Measurements from ENCODE around the gene RCOR2.

DNA sequence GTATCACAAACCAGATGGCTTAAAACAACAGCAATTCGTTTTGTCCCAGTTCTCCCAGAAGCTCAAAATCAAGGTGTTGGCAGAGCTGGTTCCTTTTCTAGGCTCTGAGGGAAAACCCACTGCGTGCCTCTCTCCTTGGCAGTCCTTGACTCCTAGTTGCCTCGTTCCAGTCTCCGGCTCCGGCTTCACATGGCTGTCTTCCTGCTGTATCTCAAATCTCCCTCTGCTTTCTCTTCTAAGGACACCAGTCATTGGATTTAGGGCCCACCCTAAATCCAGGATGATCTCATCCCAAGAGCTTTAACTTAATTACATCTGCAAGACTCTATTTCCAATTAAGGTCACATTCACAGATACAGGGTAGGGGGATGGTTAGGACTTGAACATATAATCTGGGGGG, 12.7 kb upstream of the RCOR2 start:
- no peak for TF ChIP-seq POLR2AphosphoS5 (IDR thresholded peaks at IDR 0.05)
- TF ChIP-seq, protein P1, sequence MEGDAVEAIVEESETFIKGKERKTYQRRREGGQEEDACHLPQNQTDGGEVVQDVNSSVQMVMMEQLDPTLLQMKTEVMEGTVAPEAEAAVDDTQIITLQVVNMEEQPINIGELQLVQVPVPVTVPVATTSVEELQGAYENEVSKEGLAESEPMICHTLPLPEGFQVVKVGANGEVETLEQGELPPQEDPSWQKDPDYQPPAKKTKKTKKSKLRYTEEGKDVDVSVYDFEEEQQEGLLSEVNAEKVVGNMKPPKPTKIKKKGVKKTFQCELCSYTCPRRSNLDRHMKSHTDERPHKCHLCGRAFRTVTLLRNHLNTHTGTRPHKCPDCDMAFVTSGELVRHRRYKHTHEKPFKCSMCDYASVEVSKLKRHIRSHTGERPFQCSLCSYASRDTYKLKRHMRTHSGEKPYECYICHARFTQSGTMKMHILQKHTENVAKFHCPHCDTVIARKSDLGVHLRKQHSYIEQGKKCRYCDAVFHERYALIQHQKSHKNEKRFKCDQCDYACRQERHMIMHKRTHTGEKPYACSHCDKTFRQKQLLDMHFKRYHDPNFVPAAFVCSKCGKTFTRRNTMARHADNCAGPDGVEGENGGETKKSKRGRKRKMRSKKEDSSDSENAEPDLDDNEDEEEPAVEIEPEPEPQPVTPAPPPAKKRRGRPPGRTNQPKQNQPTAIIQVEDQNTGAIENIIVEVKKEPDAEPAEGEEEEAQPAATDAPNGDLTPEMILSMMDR (IDR thresholded peaks at IDR 0.05): no peak
- no peak for TF ChIP-seq POLR2A (IDR thresholded peaks at IDR 0.05)
